ENCODE data around the gene PTPRJ. TPM values are rescaled to one million over a fixed set of nuclear protein-coding genes. Genes with fewer than 3 reads are reported as not detected.

PTPRJ gene
- total RNA-seq, 2 donors from 2014 or later: 6.7 TPM

Small RNA genes within 50 kb of the gene (microRNA-seq; reads per million reads assigned to microRNA genes)
- gene MIR3161: 0 reads per million in 2 donors

Other genes starting within 250 kb of the PTPRJ start
- 10 to 100 TPM; 30.6 to 50.1 TPM for gene FNBP4, start 213.2 kb upstream of the PTPRJ start, total RNA-seq
- 10 to 100 TPM; 13.7 to 18.3 TPM for gene NUP160, start 132.2 kb upstream of the PTPRJ start, total RNA-seq
- not detected for gene OR4B1, start 236.3 kb downstream of the PTPRJ start, total RNA-seq

All from left cardiac atrium (tissue), 2 donors.